HG02840 (cell line): ENCODE measurements around the gene HSD17B13.
"Not testable (repeated sequence)": the region's sequence is repeated elsewhere in the genome, so short reads cannot be mapped to it uniquely, and the experiment has no call there.

Experiments
- ATAC-seq: cut with Tn5 transposase; IDR thresholded peaks from one replicate; pipeline ENCODE4 v1.9.1; 2021; ENCODE audit warnings: mild to moderate bottlenecking, moderate library complexity, moderate number of reproducible peaks; ENCODE audit not compliant: unreplicated experiment, low FRiP score

Gene HSD17B13, protein sequence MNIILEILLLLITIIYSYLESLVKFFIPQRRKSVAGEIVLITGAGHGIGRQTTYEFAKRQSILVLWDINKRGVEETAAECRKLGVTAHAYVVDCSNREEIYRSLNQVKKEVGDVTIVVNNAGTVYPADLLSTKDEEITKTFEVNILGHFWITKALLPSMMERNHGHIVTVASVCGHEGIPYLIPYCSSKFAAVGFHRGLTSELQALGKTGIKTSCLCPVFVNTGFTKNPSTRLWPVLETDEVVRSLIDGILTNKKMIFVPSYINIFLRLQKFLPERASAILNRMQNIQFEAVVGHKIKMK

DNA sequence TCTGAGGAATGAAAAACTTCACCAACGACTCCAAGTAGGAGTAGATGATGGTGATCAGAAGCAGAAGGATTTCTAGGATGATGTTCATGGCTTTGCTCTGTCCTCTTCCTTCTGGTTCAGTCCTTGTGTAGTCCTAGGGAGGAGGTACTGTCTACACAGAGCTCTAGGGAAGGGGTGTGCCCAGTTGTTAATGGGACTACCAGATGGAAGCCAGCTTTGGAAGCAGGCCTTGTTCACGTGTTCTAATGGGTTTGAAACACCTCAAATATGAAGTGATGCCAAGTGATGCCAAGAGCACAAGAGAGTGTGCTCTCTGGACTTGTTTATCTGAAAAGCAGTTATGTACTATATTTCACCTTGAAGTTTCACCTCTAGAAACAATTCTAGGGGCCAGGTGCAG lies at the start of gene HSD17B13:
HSD17B13 (minus strand) TSS at position 129 of the 400 bp plus-strand sequence; CDS start at position 88, 41 bp downstream.
- no peak for ATAC-seq

DNA sequence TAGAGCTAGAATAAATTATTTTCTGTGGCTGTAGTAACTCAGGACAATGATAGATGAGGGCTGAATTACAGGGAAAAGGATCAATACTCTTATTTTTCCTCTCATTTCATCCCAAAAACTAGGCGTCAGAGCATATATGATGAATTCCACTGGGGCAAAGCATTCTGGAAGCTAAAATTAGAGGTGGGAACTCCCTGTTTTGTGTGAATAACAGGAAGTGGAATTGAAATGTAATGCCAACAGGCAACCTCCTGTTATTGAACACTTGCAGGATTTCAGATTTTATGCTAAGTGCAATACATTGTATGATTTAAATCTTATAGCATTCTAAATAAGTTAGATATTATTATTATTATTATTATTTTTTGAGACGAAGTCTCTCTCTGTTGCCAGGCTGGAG lies 47.4 kb upstream of the HSD17B13 start:
- no peak for ATAC-seq

DNA sequence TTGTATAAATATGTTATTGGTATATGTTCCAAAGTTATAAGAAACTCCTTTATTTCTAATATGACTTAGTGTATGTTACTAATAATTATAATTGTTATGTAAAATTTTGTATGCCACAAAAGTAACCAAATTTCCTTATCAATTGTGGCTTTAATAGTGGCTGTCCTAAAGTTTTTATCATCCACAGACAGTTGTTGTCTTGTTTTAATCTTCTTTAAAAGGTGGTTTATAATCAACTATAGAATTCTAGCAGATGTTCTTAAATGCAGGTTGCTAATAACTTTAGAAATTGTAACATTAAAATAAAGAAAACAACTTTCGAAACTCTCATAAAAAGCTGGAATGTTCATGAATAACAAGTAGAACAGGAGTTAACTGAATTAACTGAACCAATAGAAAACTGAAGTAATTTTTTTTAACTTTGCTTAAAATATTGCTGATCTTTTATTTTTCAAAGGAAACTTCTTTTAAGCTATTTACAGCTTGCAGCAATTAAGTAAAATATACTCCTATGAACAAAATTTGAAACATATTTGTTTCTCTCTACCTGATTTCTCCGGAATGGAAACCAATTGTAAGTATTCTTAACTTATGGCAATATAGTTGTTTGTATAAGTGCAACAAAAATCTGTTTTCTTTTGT lies 44.0 kb upstream of the HSD17B13 start:
- no peak for ATAC-seq

DNA sequence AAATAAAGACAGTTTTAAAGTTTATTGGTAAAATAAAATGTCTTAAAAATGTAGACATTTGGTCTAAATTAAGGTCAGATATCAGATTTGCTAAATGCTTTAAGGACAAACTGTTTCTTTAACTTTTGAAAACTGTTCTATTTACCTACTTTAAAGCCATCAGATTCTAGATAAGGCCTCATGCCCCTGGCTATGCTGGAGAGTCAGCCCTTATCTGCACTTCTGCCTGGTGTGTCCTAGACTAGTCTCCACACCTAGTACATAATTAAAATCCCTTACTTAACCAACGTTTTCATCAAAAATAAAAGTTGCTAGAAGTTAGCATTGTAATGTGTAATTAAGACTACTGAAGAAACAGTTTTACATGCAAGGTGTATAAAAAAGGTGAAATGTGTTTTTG lies 42.7 kb upstream of the HSD17B13 start:
- no peak for ATAC-seq

DNA sequence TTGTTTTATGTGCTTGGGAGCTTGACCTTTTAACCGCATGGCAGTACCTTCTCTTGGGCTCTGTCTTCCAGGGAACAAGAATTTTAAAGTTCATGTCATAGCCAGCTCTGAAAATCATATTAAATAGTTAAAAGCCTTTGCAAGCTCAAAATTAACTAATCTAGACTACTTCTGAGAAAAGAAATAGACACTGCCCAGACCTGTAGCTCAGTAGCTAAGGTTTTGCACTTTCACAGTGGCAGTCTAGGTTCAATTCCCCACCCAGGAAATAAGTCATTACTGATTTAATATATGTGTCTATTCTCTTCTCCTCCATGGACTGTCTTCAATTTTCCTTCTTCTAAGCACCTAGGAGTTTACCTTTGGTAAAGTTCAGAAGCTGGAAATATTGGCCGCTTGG lies 40.9 kb upstream of the HSD17B13 start:
- no peak for ATAC-seq

DNA sequence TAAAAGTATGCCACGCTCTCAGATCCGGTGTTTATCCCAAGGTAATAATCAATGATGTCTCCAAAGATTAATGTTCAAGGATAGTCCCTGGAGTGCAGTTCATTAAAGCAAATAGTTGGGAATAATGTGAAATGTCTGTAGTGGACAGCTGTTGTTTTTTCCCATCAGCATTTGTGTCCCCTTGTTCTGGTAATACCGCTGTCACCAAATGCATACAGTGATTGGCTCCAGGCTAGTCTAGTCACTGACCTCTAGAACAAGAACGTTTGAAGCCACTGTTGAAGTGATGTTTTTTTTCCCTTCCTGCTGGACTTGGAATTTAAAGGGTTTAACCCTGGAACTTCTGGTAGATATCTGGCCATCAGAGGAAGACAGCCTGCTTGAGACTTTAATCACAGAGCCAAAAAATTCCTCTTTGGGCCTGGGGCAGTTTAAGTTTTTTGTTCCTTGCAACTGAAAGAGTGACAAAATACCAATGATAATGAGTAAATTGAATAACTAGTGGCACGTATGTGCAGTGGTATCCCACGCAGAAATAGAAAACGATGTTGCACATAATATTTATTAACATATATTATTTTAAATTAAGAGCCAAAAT lies 37.8 kb upstream of the HSD17B13 start:
- no peak for ATAC-seq

DNA sequence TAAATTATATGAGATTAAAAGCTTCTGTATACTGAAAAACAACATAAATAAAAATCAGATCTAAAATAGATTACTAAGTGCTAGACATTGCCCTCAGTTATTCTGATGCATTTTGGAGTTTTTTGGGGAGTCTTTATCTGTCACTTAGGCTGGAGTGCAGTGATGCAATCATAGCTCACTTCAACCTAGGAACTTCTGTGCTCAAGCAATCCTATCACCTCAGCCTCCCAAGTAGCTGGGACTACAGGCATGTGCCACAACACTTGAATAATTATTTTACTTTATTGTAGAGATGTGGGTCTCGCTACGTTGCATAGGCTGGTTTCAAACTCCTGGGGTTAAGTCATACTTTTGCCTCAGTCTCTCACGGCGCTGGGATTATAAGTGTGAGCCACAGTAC lies 36.6 kb upstream of the HSD17B13 start:
- ATAC-seq: no peak

DNA sequence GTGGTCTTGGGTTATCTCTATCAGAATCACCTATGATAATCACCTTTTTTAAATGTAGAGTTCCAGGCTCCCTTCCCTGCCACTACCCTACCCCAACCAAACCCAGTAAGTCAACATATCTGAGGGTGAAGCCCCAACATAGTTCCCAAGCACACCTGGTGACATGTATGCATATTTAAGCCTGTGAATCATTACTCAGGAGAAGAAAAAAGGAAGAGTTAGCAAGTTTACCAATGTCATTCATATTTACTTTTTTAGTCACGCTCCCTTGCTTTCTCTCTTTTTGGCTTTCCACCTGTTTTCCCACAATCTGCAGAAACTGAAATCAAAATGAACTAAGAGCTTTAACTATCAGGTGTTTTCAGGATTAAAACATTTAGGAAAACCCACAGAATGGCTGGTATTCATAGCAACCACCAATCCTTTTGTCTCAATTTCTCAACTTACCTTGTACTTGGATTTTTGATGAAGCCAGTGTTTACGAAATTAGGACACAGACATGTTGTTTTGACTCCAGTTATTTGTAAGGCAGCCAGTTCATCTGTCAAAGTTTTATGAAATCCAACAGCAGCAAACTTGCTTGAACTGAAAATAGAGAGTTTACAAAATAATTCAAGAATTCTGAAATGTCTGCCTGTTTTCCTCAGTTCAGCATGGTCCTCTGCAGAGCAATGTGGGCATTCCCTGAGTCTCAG lies 34.3 kb upstream of the HSD17B13 start:
- no peak for ATAC-seq

DNA sequence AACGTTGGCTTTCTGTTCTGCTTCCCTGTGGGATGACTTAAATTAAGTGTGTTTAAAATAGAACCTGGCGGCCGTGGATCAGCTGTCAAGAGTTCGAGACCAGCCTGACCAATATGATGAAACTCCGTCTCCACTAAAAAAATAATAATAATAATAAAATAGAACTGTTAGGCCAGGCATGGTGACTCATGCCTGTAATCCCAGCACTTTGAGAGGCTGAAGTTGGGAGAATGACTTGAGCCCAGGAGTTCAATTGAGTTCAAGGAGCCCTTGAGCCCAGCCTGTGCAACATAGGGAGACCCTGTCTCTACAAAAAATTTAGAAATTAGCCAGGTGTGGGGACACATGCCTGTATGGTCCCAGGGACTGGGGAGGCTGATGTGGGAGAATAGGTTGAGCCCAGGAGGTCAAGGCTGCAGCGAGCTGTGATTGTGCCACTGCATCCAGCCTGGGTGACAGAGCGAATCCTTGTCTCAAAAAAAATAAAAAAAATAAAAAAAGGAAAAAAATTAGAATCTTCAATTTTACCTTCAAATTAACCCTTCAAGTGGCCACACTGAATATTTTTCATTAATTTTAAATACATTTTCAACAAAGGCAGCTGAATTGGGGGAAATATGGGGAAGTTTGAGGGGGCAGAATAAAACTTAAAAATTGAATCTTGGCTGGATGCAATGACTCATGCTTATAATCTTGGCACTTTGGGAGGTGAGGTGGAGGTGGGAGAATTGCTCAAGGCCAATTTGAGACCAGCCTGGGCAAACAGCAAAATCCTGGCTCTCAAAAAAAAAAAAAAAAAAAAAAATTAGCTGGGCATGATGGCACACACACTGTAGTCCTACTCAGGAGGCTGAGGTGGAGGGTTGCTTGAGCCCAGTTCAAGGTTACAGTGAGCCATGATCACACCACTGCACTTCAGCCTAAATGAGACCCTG lies 31.8 kb upstream of the HSD17B13 start:
- ATAC-seq: no peak

DNA sequence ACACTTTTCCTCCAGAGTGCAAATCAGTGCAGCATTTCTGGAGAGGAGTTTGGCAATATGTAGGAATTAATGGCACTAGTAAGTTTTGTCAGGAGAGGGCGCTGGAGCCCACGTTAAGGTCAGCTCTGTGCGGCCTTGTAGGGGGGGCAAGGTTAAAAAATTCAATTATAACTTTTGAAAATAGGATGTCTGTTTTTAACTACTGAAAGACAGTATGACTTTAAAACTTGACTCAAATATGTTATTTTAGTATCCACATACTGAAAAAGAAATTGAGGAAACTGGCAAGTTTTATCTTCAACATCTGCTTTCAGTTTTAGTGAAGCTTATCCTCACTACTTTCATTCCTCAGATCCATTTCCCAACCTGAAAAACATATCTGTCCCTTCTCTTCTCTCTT lies 30.9 kb upstream of the HSD17B13 start:
- peak; percentile 68 for ATAC-seq

DNA sequence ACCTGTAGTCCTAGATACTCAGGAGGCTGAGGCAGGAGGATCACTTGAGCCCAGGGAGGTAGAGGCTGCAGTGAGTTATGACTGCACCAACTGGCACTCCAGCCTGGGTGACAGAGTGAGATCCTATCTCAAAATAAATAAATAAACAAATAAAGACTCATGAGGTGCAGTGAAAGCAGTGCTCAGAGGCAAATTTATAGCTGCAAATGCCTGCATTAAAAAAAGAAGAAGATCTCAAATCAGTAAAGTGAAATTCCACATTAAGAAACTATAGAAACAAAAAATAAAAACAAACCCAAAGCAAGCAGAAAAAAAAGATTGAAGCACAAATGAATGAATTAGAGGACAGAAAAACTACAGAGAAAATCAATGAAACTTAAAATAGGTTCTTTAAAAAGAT lies 22.5 kb upstream of the HSD17B13 start:
- ATAC-seq: no peak

DNA sequence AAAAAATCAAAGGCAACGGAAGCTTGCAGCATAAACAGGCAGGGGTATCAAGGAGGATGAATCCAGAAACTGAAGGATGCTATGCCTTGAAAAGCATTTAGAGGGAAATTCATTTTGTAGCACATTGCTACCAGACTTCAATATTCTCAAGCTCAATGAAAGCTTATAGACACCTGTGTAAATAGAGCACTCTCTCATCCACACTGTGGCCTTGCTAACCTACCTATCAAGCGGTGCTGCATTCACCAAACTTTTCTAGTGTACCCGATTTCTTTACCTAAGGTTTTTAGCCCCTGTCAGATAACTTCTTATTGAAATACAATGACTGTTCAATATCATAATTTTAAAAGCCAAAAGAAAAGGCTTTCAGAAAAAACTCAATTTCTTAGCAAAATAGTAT lies 20.2 kb upstream of the HSD17B13 start:
- no peak for ATAC-seq

DNA sequence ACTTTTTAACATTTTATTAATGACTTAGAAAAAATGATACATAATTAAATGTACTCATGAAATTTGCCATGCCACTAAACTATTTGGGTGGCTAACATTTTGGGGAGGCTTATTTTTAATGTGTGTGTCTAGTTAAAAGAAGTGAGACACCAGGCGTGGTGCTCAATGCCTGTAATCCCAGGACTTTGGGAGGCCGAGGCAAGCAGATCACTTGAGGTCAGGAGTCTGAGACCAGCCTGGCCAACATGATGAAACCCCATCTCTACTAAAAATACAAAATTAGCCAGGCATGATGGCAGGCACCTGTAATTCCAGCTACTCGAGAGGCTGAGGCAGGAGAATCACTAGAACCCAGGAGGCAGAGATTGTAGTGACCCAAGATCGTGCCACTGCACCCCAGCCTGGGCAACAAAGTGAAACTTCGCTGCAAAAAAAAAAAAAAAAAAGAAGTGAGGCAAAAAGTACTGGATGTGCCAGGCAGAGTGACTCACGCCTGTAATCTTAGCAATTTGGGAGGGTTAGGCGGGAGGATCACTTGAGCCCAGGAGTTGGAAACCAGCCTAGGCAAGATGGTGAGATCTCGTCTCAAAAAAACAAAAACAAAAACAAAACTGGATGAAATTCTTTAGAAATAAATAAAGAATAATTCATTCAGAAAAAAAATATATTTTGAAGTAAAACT lies 19.4 kb upstream of the HSD17B13 start:
- ATAC-seq: not testable (repeated sequence)

DNA sequence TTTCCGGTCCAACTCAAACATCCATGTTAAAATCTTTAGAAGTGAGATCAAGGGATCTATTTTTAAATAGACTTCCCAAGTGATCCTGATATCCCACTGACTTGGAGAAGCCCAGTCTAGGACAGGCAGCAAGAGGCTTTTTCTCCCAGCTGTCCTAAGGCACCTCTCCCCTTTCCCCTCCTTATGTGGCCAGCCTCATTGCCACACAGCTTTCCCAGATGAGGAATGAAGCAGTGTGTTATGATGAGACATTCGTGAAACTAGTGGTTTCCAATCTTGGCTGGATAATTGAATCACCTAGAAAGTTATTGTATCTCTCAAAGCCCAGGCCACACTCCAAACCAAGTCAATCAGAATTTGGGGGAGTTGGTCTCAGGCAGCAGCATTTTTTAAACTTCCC lies 16.8 kb upstream of the HSD17B13 start:
- ATAC-seq: no peak

DNA sequence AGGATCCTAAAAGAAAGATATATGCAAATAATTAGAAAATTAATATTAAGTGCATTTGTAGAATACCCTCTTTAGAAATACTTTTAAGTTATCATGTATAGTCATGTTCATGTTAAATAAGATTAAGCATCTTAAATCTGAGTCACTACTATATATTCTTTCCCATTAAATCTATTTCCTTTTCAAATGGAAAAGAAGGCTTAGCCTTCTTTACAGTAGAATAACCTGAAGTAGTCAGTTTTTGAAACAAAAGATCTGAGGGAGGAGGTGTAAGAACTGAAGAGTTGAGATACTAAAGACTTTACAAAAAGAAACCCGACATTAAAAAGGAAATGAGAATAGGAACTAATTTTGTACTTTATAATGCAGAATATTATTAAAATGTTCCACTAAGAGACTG lies 14.7 kb upstream of the HSD17B13 start:
- ATAC-seq: no peak

DNA sequence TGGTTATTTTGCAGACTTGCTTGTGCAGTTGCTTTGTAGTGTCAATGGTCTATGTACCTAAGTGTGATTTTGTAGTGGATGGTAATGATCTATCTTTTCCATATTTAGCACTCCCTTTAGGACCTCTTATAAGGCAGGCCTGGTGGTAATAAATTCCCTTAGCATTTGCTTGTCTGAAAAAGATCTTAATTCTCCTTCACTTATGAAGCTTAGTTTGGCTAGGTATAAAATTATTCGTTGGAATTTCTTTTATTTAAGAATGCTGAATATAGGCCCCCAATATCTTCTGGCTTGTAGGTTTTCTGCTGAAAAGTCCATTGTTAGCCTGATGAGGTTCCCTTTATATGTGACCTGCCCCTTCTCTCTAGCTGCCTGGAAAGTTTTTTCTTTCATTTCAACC lies 10.6 kb upstream of the HSD17B13 start:
- ATAC-seq: no peak

DNA sequence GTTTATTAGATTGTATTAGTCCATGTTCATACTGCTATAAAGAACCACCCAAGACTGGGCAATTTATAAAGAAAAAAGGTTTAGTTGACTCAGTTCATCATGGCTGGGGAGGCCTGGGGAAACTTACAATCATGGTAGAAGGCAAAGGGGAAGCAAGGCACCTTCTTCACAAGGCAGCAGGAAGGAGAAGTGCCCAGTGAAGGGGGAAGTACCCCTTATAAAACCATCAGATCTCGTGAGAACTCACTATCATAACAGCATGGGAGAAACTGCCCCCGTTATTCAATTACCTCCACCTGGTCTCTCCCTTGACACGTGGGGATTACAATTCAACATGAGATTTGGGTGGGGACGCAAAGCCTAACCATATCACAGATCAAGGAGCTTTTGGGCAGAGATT lies 8.1 kb upstream of the HSD17B13 start:
- ATAC-seq: no peak

DNA sequence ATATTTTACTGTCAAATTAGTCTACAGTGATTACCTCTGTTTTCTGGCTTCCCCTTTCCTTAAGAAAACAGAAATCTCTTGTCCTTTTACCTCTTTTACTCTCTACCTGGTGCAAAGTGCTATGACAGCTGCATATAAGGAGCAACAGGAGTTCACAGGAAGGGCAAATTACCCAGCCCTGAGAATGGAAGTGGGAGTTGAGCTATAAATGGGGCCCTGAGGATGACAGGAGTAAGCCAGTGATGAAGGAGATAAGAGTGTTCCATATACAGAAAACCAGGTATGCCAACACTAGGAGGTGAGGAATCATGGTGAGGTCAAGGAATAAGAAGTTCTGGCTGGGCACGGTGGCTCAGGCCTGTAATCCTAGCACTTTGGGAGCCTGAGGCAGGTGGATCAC lies 4.5 kb upstream of the HSD17B13 start:
- no peak for ATAC-seq

DNA sequence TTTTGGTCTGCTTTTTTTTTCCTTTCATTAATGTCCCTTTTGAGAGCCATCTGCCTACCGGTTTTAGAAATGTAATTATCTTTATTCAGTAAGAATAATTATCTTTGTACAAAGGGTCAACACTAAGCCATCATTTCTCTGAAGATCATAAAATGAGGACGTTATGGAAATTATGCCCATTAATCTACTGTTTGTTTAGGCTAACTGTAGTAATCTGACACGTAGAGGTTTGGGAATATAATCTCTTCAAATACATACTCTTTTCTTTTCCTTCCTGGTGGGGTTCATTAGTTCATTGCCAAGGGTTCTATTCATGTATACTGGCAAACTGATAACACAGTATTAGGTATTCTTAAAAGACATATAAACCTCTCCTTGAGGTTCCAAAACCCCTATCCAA lies 3.8 kb upstream of the HSD17B13 start:
- ATAC-seq: no peak

DNA sequence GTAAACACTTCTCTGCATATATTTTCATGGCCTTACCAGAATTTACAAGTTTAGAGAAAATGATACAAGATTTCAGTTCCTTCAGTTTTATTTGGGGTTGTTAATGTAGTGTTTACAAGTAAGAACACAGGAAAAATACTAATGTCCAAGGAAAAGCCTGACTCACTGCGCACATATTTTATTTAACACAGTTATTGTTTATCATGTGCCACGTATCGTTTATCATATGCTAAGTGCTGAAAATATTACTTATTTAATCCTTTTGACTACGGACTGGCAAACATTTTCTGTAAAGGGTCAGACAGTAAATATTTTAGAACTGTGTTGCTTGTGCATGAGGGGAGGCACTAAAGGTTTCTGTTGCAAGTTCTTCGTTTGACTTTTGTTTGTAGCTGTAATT lies 794 bp downstream of the HSD17B13 start:
- no peak for ATAC-seq
